Superior temporal gyrus (tissue), 1 donor: ENCODE measurements around the gene RALGPS2.

ENCODE experiments used
- DNase-seq: peaks from one replicate; pipeline ENCODE4 v3.0.0-alpha.2; 2016; ENCODE audit errors: extremely low spot score

The RALGPS2 gene

GRCh38 chr1:178724728-178725465 lies at the start of gene RALGPS2:
RALGPS2 (plus strand) TSS chr1:178725244; CDS start chr1:178776765, 51,521 bp downstream.
- DNase-seq = peak; percentile 66

- no peak for DNase-seq
These were observed 45.8 kb upstream of the RALGPS2 start for GRCh38 chr1:178679237-178679636.

DNA sequence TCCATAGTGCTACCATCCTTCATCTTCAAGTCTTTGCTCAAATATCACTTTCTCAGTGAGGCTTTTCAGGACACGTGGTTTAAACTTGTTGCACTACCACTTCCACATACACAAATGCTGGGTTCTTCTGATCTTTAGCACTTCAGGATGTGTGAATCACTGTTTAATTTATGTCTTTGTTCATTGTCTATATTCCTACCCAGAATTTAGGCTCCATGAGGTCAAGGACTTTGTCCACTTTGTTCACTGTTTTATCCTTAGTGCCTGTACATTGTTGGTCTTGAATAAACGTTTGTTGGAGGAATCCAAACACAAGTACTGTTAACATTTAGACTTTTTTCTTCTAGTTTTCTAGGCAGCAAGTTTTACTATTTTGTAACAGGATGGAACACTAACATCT lies 42.6 kb upstream of the RALGPS2 start:
- DNase-seq = no peak

- DNase-seq = no peak
These were observed 42.2 kb upstream of the RALGPS2 start for GRCh38 chr1:178682886-178683285.

GRCh38 chr1:178683291-178683690 lies 41.8 kb upstream of the RALGPS2 start:
- no peak for DNase-seq

DNA sequence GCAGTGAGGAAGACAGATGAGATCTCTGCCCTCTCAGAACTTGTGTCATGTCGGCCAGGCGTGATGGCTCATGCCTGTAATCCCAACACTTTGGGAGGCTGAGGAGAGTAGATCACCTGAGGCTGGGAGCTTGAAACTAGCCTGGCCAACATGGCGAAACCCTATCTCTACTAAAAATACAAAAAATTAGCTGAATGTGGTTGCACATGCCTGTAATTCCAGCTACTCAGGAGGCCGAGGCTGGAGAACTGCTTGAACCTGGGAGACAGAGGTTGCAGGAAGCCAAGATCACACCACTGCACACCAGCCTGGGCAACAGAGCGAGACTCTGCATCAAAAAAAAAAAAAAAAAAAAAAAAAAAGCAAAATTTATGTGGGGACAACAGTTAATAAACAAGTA lies 40.9 kb upstream of the RALGPS2 start:
- DNase-seq = no peak

DNA sequence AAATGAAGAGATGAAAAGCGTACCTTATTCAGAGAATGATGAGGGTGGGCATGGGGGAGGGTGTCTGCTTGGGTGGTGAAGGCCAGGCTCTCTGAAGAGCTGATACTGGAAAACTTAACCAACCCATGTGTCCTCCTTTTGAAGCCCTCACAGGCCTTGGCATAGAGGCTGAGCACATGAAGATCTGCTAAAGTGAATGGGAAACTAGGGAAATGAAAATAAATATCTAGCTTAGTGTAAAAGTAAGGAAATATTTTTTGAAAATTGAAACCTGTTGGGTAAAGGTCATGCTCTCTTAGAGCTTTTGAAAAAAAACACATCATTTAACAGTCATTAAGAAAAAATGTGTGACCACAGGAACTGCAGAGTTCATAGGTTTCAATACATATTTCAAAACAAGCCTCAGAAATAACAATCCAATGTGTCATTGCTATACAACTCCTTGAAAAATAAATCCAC lies 40.5 kb upstream of the RALGPS2 start:
- DNase-seq = no peak

GRCh38 chr1:178686407-178686806 lies 38.6 kb upstream of the RALGPS2 start:
- DNase-seq = no peak

- no peak for DNase-seq
These were observed 36.8 kb upstream of the RALGPS2 start for GRCh38 chr1:178688244-178688643.

DNA sequence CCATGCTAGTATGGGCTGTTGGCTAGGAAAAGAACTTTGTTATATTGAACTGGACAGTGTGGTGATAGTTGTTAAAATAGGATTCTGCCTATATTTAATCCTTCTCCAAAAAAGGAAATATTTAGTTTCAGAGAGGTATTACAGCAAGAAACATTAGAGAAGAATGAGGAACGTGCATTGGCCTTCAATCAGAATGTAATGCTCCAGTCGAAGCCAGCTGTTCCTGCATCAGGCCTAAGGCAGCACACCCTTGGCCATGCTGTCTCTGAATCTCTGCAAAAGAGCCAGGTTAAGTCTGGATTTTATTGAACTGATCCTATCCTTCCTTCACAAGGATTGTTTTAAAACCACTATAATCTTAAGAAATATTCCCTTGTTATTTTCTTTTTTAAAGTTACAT lies 35.3 kb upstream of the RALGPS2 start:
- DNase-seq = no peak

- DNase-seq = no peak
These were observed 34.5 kb upstream of the RALGPS2 start for GRCh38 chr1:178690496-178690895.

- DNase-seq = no peak
These were observed 32.3 kb upstream of the RALGPS2 start for GRCh38 chr1:178692564-178693327.

- DNase-seq = no peak
These were observed 31.7 kb upstream of the RALGPS2 start for GRCh38 chr1:178693366-178693765.

GRCh38 chr1:178694923-178695525 lies 30.0 kb upstream of the RALGPS2 start:
- no peak for DNase-seq

GRCh38 chr1:178702146-178702545 lies 22.9 kb upstream of the RALGPS2 start:
- no peak for DNase-seq

DNA sequence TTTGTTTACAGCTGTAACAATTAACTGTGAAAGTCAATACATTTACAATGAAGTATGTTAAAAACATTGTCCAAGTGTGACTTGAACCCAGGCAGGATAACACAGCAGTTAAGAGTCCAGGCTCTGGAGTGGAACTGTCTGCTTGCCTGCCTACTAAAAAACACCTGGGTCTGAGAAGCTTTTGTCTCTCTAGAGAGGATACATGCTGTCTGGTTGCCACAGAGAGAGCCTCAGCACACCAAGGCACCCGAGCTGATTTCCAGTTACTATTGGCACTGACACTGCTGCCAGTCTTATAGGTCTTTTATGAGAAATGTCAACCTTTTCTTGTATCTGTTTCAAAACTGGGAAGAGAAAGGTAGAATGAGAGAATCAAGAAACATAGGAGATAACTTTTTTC lies 20.2 kb upstream of the RALGPS2 start:
- DNase-seq = no peak

- DNase-seq = no peak
These were observed 18.6 kb upstream of the RALGPS2 start for GRCh38 chr1:178706432-178706831.

GRCh38 chr1:178713259-178713658 lies 11.8 kb upstream of the RALGPS2 start:
- no peak for DNase-seq

GRCh38 chr1:178714453-178714852 lies 10.6 kb upstream of the RALGPS2 start:
- no peak for DNase-seq

DNA sequence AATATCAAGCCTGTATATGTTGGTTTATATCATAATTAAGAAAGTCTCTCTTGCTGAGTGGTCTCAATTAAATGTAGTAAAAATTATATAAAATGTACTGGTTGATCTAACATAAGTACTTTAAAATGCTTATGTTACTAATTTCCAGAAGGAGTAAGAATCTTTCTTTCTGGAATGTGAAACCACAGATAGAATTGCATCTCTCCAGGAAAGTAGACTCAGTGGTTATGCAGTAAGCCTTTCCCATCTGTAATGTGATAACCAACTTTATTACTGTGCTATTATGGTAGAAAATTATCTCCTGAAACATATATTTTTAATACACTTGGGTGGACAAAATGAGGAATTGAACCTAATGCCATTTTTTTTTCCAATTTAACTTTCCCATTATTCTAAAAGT lies 8.9 kb upstream of the RALGPS2 start:
- no peak for DNase-seq

GRCh38 chr1:178718520-178718919 lies 6.5 kb upstream of the RALGPS2 start:
- DNase-seq = no peak

DNA sequence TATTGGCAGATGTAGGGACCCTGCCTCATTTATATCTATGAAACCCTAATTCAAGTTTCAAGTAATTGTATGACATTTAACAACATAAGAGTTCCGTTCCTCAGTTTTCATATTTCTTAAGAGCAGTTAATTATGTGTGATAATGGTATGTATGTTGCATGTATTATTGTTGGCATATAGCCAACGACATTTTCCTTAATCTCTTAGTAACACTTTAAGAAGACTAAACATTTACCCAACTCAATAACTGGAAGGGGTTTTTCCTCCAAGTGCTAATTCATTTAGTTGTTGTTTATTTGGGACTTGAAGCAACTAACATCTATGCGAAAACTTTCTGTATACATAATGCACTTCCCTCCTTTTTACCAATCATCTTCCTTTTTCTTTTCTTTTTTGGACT lies 1.5 kb upstream of the RALGPS2 start:
- DNase-seq = no peak

DNA sequence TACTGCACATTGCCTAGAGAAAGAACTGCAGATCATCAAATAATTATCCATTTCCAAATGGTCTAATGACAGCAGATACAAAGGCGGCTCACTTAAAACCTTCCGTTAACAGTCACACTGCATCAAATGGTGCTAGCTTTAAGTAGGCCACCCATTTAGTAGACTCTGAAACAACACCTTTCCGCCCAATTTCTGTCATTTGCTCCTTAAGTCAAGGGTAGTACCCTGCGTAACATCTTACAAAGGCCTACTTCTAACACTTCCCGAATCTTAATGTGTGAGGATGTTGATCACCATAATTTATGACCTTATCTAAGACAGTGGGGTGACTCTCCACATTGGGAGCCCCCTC lies 692 bp upstream of the RALGPS2 start:
- no peak for DNase-seq
